Neural crest cell (in vitro differentiated cells): Measurements from ENCODE around the gene WDR47. TPM values are rescaled to one million over a fixed set of nuclear protein-coding genes. Genes with fewer than 3 reads are reported as not detected.

ENCODE experiments used
- DNase-seq: peaks from one replicate; pipeline ENCODE4 v3.0.0; 2021; ENCODE audit warnings: low read depth, mixed read lengths, low spot score
- H3K27ac Mint-ChIP-seq: one replicate; pipeline ENCODE4 v1.8.0; 2021; ENCODE audit warnings: mild to moderate bottlenecking, mixed read lengths; ENCODE audit not compliant: unreplicated experiment
- H3K27me3 Mint-ChIP-seq: 2 replicates; pipeline ENCODE4 v1.8.0; 2021; ENCODE audit warnings: low read depth, mild to moderate bottlenecking, mixed read lengths
- H3K36me3 Mint-ChIP-seq: 2 replicates; pipeline ENCODE4 v1.8.0; 2021; ENCODE audit warnings: low read depth, mild to moderate bottlenecking, mixed read lengths
- H3K4me1 Mint-ChIP-seq: 2 replicates; pipeline ENCODE4 v1.8.0; 2021; ENCODE audit warnings: mixed read lengths
- H3K4me3 Mint-ChIP-seq: one replicate; pipeline ENCODE4 v1.8.0; 2021; ENCODE audit warnings: mild to moderate bottlenecking, mixed read lengths
- H3K9me3 Mint-ChIP-seq: 2 replicates; pipeline ENCODE4 v1.8.0; 2021; ENCODE audit warnings: mixed read lengths
- total RNA-seq: library from RNA; stranded (reverse); gene quantifications from 2 replicates; pipeline ENCODE4 v1.2.1, GENCODE V29; 2021
- TF ChIP-seq, protein P1 (sequence below): fragments of 200-600 bp; sonication (generic); conservative IDR thresholded peaks from 2 replicates; pipeline ENCODE4 v1.5.0; 2021; ENCODE audit warnings: antibody characterized with exemption, mild to moderate bottlenecking

Gene WDR47
- total RNA-seq, 1 donor from 2014 or later = 18.0 TPM

DNA sequence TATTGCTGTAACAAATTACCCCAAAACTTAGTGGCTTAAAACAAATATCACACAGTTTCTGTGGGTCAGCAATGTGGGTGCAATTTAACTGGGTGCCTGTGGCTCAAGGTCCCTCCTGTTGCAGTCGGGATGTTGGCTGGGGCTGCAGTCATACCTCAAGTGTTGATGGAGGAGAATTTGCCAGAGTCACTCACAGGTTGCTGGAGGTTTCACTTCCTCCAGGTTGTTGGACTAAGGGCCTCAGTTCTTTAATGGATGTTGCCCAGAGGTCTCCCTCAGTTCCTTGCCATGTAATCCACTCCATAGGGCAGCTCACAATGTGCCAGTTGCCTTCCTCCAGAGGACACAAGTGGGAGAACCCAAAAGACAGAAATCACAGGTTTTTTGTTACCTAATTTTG is 36.4 kb upstream of the WDR47 start:
- Mint-ChIP-seq H3K27me3 (no peaks in the 10 kb centered on the region), H3K27ac (no peak overlapping the region), H3K4me3 (no peak overlapping the region), H3K4me1 (peaks cover 45% of the 10 kb centered on the region), H3K9me3 (peaks cover 3% of the 10 kb centered on the region), H3K36me3 (peaks cover 8% of the 10 kb centered on the region)
- DNase-seq = no peak
- TF ChIP-seq, protein P1, sequence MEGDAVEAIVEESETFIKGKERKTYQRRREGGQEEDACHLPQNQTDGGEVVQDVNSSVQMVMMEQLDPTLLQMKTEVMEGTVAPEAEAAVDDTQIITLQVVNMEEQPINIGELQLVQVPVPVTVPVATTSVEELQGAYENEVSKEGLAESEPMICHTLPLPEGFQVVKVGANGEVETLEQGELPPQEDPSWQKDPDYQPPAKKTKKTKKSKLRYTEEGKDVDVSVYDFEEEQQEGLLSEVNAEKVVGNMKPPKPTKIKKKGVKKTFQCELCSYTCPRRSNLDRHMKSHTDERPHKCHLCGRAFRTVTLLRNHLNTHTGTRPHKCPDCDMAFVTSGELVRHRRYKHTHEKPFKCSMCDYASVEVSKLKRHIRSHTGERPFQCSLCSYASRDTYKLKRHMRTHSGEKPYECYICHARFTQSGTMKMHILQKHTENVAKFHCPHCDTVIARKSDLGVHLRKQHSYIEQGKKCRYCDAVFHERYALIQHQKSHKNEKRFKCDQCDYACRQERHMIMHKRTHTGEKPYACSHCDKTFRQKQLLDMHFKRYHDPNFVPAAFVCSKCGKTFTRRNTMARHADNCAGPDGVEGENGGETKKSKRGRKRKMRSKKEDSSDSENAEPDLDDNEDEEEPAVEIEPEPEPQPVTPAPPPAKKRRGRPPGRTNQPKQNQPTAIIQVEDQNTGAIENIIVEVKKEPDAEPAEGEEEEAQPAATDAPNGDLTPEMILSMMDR = no peak

DNA sequence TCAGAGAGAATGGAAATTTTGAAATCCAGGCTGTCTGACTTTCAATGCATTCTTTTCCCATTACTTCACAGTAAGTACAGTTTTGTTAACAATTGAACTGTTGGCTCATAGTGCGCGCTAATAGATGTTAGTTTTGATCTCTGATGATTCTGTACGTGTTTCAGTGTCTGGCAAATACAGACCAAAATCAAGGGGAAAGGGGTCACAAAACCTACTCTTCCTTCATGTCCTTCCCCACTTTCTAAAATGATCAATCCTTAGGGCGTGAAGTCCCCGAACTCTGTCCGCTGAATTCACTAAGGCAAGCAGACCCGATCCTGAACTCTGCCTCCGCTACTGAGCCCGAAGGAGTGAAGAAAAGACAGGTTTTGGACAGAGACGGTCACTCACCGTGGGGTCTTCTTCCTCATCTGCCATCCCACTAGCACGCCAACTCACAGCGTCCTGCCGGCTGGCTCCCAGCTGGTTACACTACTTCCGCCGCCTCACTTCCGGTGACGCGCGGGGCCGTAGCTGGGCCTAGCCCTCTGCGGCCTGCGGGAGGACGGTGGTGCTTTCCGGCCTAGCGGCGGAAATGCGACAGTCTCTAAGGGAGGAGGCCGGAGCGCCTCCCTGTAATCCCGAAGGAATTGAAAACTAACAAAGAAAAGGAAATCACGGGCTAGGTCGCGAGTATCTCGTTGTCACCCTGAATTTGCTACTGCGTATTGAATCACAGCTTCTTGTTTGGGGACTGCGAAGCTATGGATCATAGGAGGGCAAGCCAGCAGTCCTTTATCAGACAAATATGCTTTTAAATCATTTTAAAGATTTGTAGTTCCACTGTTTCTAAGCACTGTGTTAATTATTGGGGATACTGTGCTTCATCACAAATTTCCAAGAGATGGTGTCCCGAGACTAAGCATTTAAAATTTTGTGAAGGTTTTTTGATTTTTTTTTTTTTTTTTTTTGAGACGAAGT is 33.9 kb upstream of the WDR47 start, which contains the start of gene TAF13:
TSS of gene TAF13 (minus strand) at position 473 of the 960 bp plus-strand sequence. CDS start at position 417, 56 bp downstream.
- peak within 1 kb of the TSS; percentile 93 for H3K27ac Mint-ChIP-seq
- peaks cover 28% of the 10 kb centered on the region for H3K4me1 Mint-ChIP-seq
- H3K36me3 Mint-ChIP-seq = peaks cover 10% of the 10 kb centered on the region
- H3K9me3 Mint-ChIP-seq = peaks cover 3% of the 10 kb centered on the region
- TF ChIP-seq, protein P1 = peak; percentile 43
- H3K27me3 Mint-ChIP-seq = no peaks in the 10 kb centered on the region
- peak within 1 kb of the TSS; percentile 95 for H3K4me3 Mint-ChIP-seq
- peak; percentile 83 for DNase-seq

DNA sequence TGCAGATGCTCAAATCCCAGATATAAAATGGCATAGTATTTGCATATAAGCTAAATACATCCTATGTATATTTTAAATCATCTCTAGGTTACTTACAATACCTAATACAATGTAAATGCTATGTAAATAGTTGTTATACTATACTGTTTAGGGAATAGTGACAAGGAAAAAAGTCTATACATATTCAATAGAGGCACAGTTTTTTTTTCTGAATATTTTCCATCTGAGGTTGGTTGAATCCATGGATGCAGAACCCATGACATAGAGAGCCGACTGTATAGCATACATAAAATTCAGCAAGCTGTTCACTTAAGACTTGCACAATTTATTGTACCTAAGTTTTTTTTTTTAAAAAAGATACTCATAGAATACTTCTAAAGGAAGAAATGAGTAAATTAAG is 27.4 kb upstream of the WDR47 start:
- Mint-ChIP-seq H3K4me3 (no peak overlapping the region), H3K36me3 (peaks cover 5% of the 10 kb centered on the region), H3K27ac (no peak overlapping the region), H3K9me3 (no peaks in the 10 kb centered on the region), H3K27me3 (no peaks in the 10 kb centered on the region), H3K4me1 (peaks cover 2% of the 10 kb centered on the region)
- TF ChIP-seq, protein P1 = no peak
- DNase-seq = no peak

DNA sequence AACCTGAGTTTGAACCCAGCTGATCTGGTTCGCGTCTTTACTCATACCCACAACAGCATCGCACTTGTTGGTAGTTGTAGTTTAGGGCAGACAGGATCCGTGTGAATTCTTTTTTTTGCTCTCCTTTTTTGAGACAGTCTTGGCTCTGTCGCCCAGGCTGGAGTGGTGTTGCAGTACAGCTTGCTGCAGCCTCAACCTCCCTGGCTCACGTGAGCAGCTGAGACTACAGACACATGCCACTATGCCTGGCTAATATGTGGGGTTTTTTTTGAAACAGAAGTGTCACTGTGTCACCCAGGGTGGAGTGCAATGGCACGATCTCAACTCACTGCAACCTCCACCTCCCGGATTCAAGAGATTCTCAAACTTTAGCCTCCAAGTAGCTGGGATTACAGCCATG is 26.0 kb upstream of the WDR47 start:
- DNase-seq = no peak
- Mint-ChIP-seq H3K4me1 (no peaks in the 10 kb centered on the region), H3K27ac (peak overlapping the region; percentile 19), H3K4me3 (no peak overlapping the region), H3K27me3 (no peaks in the 10 kb centered on the region), H3K9me3 (no peaks in the 10 kb centered on the region), H3K36me3 (peaks cover 5% of the 10 kb centered on the region)
- TF ChIP-seq, protein P1 = no peak

DNA sequence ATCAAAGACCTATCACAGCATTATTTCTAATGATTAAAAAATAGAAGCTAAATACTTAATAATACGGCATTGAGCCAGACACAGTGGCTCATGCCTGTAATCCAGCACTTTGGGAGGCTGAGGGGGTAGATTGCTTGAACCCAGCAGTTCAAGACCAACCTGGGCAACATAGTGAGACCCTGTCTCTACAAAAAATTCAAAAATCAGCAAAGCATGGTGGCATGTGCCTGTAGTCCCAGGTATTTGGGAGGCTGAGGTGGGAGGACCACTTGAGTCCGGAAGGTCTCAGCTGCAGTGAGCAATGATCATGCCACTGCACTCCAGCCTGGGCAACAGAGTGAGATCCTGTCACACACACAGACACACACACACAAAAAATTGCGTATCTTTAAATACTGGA is 23.2 kb upstream of the WDR47 start:
- Mint-ChIP-seq H3K4me1 (no peaks in the 10 kb centered on the region), H3K4me3 (no peak overlapping the region), H3K9me3 (no peaks in the 10 kb centered on the region), H3K27ac (no peak overlapping the region), H3K27me3 (no peaks in the 10 kb centered on the region), H3K36me3 (peaks cover 2% of the 10 kb centered on the region)
- TF ChIP-seq, protein P1 = no peak
- DNase-seq = no peak
